ENCODE results near the gene SOBP. TPM values are rescaled to one million over a fixed set of nuclear protein-coding genes. Genes with fewer than 3 reads are reported as not detected.
"Not testable (repeated sequence)": the region's sequence is repeated elsewhere in the genome, so short reads cannot be mapped to it uniquely, and the experiment has no call there.

Gene SOBP
- total RNA-seq, 2 experiments from 2014 or later: 0.05 to 0.17 TPM

DNA sequence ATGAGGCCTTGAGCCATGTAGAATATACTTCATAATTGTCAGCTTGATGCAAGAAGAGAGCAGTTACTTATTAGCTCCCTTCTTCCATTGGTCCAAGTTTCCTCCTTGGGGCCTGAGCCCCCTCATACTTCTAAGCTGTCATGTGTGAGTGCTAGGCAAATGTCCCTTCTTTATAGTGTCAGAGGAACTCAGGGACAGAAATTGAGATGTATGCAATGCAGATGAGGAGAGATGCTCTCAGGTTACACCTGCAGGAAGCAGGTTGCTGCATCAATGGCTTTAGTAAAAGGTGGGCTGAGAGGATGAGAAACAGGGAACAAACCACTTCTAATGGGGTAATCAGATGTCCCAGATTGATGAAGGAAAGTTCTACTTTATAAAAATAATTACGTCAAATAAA, 23.9 kb upstream of the SOBP start:
- H3K27ac Mint-ChIP-seq: no peak overlapping the region
- H3K4me3 Mint-ChIP-seq: no peak overlapping the region
- ATAC-seq (ENCODE audit: poor library complexity) (no peak), DNase-seq (no peak)
- H3K36me3 Mint-ChIP-seq (ENCODE audit: low read depth): no peaks in the 10 kb centered on the region
- H3K9me3 Mint-ChIP-seq: no peaks in the 10 kb centered on the region
- ChIA-PET POLR2A (no interaction called here), CTCF (no interaction called here)
- peaks cover 3 to 8% of the 10 kb centered on the region in 2 experiments for H3K27me3 ChIP-seq (ENCODE audit: control insufficient read depth in 1 of 2, insufficient read depth in 2 of 2, low read length in 2 of 2)
- H3K4me1 ChIP-seq (ENCODE audit: insufficient read depth, low read length): no peaks in the 10 kb centered on the region
- no peaks in the 10 kb centered on the region for H3K9me3 ChIP-seq (ENCODE audit: control insufficient read depth in 1 of 2, insufficient read depth in 1 of 2, low read length in 2 of 2)
- intact Hi-C loops (cut with DNase I, micrococcal nuclease): loop anchor here in 1 of 2 experiments (10.0 kb wide), 2 partner anchors 499 to 1919 kb away; partner anchors contain the start of gene CD164
- H3K27me3 Mint-ChIP-seq: peaks cover 7% of the 10 kb centered on the region
- H3K4me1 Mint-ChIP-seq (ENCODE audit: low read depth): no peaks in the 10 kb centered on the region
- no peak overlapping the region for H3K27ac ChIP-seq (ENCODE audit: low read depth in 1 of 2, low read length in 2 of 2)
- no peak overlapping the region for H3K4me3 ChIP-seq (ENCODE audit: low read length)
- H3K36me3 ChIP-seq (ENCODE audit: insufficient read depth, low read length): no peaks in the 10 kb centered on the region
- TF ChIP-seq, protein P1, sequence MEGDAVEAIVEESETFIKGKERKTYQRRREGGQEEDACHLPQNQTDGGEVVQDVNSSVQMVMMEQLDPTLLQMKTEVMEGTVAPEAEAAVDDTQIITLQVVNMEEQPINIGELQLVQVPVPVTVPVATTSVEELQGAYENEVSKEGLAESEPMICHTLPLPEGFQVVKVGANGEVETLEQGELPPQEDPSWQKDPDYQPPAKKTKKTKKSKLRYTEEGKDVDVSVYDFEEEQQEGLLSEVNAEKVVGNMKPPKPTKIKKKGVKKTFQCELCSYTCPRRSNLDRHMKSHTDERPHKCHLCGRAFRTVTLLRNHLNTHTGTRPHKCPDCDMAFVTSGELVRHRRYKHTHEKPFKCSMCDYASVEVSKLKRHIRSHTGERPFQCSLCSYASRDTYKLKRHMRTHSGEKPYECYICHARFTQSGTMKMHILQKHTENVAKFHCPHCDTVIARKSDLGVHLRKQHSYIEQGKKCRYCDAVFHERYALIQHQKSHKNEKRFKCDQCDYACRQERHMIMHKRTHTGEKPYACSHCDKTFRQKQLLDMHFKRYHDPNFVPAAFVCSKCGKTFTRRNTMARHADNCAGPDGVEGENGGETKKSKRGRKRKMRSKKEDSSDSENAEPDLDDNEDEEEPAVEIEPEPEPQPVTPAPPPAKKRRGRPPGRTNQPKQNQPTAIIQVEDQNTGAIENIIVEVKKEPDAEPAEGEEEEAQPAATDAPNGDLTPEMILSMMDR (IDR thresholded peaks at IDR 0.05): no peak

DNA sequence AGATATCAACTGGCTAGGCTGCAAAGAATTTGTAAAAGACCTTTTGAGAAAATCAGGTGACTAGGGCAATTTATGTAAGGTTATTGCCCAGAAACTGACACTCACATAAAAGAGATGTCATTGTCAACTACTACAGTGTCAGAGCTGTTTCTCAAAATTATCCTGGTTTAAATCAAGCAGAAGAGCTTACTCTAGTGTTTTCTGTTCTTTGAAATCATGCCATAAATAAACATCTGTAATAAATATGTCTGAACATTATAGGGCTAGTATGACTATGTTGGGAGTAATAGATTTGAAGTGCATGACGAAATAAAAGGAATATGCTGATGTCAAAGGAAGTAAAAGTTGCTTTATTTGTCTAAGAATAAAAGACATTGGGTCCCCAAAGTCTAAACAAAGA, 19.6 kb upstream of the SOBP start:
- ChIA-PET POLR2A (interaction anchor here (1.1 kb wide), 1 partner anchor 11 kb away, joined by 3 read pairs; the partner anchor contains the start of gene PDSS2), CTCF (no interaction called here)
- Mint-ChIP-seq H3K4me3 (no peak overlapping the region), H3K27ac (no peak overlapping the region), H3K9me3 (no peaks in the 10 kb centered on the region), H3K36me3 (ENCODE audit: low read depth) (no peaks in the 10 kb centered on the region), H3K4me1 (ENCODE audit: low read depth) (no peaks in the 10 kb centered on the region), H3K27me3 (peaks cover 27% of the 10 kb centered on the region)
- no peak overlapping the region for H3K4me3 ChIP-seq (ENCODE audit: low read length)
- DNase-seq: no peak
- no peak overlapping the region for H3K27ac ChIP-seq (ENCODE audit: low read depth in 1 of 2, low read length in 2 of 2)
- H3K9me3 ChIP-seq (ENCODE audit: control insufficient read depth in 1 of 2, insufficient read depth in 1 of 2, low read length in 2 of 2): no peaks in the 10 kb centered on the region
- no peaks in the 10 kb centered on the region for H3K4me1 ChIP-seq (ENCODE audit: insufficient read depth, low read length)
- H3K36me3 ChIP-seq (ENCODE audit: insufficient read depth, low read length): no peaks in the 10 kb centered on the region
- TF ChIP-seq, protein P1 (IDR thresholded peaks at IDR 0.05): no peak
- intact Hi-C loops (cut with DNase I, micrococcal nuclease): no loop called here
- H3K27me3 ChIP-seq (ENCODE audit: control insufficient read depth in 1 of 2, insufficient read depth in 2 of 2, low read length in 2 of 2): peaks cover 3 to 8% of the 10 kb centered on the region in 2 experiments
- ATAC-seq (ENCODE audit: poor library complexity): no peak

DNA sequence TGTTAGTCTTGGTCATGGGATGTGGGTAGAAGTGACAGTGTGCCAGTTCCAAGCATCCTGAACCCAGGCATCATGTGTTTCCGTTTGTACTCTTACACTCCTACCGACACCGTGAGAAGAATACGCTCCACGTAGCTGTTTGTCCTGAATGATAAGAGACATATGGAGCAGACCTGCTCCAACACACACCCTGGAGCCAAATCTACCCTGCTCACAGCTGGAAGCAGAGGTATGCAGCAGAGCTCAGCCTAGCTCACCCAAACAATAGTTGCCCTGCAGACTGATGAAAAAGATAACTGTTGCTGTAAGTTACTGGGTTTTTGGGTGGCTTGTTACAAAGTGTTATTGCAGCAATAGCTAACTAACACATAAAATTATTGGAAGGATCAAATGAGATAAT, 16.3 kb upstream of the SOBP start:
- CTCF ChIA-PET: no interaction called here
- Histone ChIP-seq H3K9me3 (ENCODE audit: control insufficient read depth in 1 of 2, insufficient read depth in 1 of 2, low read length in 2 of 2) (no peaks in the 10 kb centered on the region), H3K27ac (ENCODE audit: low read depth in 1 of 2, low read length in 2 of 2) (no peak overlapping the region), H3K4me1 (ENCODE audit: insufficient read depth, low read length) (no peaks in the 10 kb centered on the region), H3K27me3 (ENCODE audit: control insufficient read depth in 1 of 2, insufficient read depth in 2 of 2, low read length in 2 of 2) (peaks cover 0 to 4% of the 10 kb centered on the region in 2 experiments), H3K4me3 (ENCODE audit: low read length) (no peak overlapping the region), H3K36me3 (ENCODE audit: insufficient read depth, low read length) (no peaks in the 10 kb centered on the region)
- no peak for ATAC-seq (ENCODE audit: poor library complexity)
- Mint-ChIP-seq H3K4me1 (ENCODE audit: low read depth) (no peaks in the 10 kb centered on the region), H3K4me3 (no peak overlapping the region), H3K27me3 (peaks cover 35% of the 10 kb centered on the region), H3K27ac (no peak overlapping the region), H3K36me3 (ENCODE audit: low read depth) (no peaks in the 10 kb centered on the region), H3K9me3 (no peaks in the 10 kb centered on the region)
- intact Hi-C loops (cut with DNase I, micrococcal nuclease): no loop called here
- no peak for DNase-seq
- POLR2A ChIA-PET: no interaction called here
- TF ChIP-seq, protein P1 (IDR thresholded peaks at IDR 0.05): no peak

DNA sequence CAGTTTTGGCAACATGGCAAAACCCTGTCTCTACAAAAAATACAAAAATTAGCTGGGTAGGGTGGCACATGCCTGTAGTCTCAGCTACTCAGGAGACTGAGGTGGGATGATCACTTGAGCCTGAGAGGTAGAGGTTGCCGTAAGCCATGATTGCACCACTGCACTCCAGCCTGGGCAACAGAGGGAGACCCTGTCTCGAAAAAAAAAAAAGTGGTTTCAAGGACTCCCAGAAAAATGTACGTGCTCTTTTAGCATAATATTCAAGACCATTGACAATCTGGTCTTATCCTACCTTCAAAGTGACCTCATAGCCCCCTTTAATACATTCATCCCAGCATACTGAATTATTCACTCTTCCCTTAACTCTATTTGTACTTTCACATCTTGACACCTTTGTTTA, 14.6 kb upstream of the SOBP start:
- H3K27me3 ChIP-seq (ENCODE audit: control insufficient read depth in 1 of 2, insufficient read depth in 2 of 2, low read length in 2 of 2); CTCF ChIA-PET; H3K4me1 ChIP-seq (ENCODE audit: insufficient read depth, low read length); H3K4me3 ChIP-seq (ENCODE audit: low read length); H3K27ac Mint-ChIP-seq; ATAC-seq (ENCODE audit: poor library complexity); intact Hi-C loops (cut with DNase I, micrococcal nuclease); H3K27ac ChIP-seq (ENCODE audit: low read depth in 1 of 2, low read length in 2 of 2); H3K4me1 Mint-ChIP-seq (ENCODE audit: low read depth); POLR2A ChIA-PET; H3K4me3 Mint-ChIP-seq; H3K9me3 ChIP-seq (ENCODE audit: control insufficient read depth in 1 of 2, insufficient read depth in 1 of 2, low read length in 2 of 2); H3K36me3 ChIP-seq (ENCODE audit: insufficient read depth, low read length); H3K36me3 Mint-ChIP-seq (ENCODE audit: low read depth); H3K9me3 Mint-ChIP-seq; DNase-seq: not testable (repeated sequence)
- peaks cover 42% of the 10 kb centered on the region for H3K27me3 Mint-ChIP-seq

DNA sequence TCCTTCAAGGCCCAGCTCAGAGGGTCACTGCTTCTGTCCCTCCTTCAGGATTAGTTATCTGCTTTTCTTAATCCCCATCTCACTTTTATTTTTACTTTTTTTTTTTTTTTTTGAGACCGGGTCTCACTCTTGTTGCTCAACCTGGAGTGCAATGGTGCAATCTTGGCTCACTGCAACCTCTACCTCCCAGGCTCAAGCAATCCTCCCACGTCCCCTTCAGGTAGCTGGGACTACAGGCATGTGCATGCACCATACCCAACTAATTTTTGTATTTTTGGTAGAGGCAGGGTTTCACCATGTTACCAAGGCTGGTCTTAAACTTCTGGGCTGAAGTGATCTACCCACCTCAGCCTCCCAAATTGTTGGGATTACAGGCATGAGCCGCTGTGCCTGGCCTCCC, 14.1 kb upstream of the SOBP start:
- POLR2A ChIA-PET; H3K36me3 ChIP-seq (ENCODE audit: insufficient read depth, low read length); H3K4me3 Mint-ChIP-seq; ATAC-seq (ENCODE audit: poor library complexity); H3K9me3 Mint-ChIP-seq; H3K27ac Mint-ChIP-seq; H3K27ac ChIP-seq (ENCODE audit: low read depth in 1 of 2, low read length in 2 of 2); H3K27me3 ChIP-seq (ENCODE audit: control insufficient read depth in 1 of 2, insufficient read depth in 2 of 2, low read length in 2 of 2); H3K4me3 ChIP-seq (ENCODE audit: low read length); CTCF ChIA-PET; H3K4me1 ChIP-seq (ENCODE audit: insufficient read depth, low read length); intact Hi-C loops (cut with DNase I, micrococcal nuclease); DNase-seq; H3K9me3 ChIP-seq (ENCODE audit: control insufficient read depth in 1 of 2, insufficient read depth in 1 of 2, low read length in 2 of 2); H3K36me3 Mint-ChIP-seq (ENCODE audit: low read depth); H3K4me1 Mint-ChIP-seq (ENCODE audit: low read depth): not testable (repeated sequence)
- peaks cover 47% of the 10 kb centered on the region for H3K27me3 Mint-ChIP-seq
